ENCODE results near the gene CENPX.

The CENPX gene

DNA sequence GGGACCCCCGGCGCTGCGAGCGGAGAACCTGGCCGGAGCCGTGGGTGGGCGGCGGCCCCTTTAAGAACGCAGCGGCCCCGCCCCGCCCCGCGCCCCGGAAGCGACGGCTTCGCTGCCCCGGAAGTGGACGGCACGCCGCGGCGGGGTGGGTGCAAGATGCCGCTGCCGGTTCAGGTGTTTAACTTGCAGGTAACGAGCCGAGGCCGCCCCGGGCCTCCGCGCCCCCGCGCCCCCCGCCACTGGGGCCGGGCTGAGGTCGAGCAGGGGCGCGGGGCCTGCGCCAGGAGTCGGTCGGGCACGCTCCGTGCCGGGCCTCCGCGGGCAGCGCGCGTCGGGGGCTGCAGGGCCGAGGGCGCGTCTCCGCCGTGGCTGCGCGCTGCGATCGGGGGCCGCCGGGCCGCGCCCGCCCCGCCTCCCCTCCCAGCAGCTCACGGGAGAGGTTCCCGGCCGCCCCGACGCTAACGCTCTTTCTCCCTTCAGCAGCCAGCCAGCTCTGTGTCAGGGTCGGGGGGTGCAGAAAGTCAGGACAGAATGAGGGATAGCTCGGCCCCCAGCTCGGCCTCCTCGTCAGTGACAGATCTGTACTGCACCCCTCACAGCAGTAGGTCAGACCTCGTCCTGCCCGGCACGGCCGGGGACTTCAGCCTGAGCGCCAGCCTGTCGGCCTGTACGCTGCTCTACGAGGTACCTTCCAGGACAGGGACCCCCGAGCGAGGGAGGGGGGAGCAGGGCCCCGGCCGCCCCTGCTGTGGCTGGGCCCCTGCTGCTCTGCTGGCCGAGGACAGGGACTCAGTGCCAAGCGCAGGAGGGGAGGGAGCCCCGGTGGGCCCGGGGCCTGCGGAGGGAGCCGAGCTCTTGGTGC, 29.3 kb upstream of the CENPX start, which contains the start of the genes GPS1 and RFNG:
TSS of gene GPS1 (plus strand) at position 123 of the 862 bp plus-strand sequence. CDS start at position 157, 34 bp downstream.
TSS of gene RFNG (minus strand) at position 36 of the 862 bp plus-strand sequence. CDS start 45 bp downstream, outside the sequence.
- peak; percentile 98 for DNase-seq (ENCODE audit: low spot score)
- in situ Hi-C loops (cut with MboI; ENCODE audit: low pct_unique_long_range_greater_than_20kb, low sequenced_read_pairs, unreplicated experiment) = no loop called here
- no peak for TF ChIP-seq CTCF (IDR thresholded peaks at IDR 0.05; ENCODE audit: extremely low read depth, insufficient read depth, missing control alignments)

GRCh38 chr17:82050761-82051641, 28.3 kb upstream of the CENPX start:
- no peak for TF ChIP-seq CTCF (IDR thresholded peaks at IDR 0.05; ENCODE audit: extremely low read depth, insufficient read depth, missing control alignments)
- in situ Hi-C loops (cut with MboI; ENCODE audit: low pct_unique_long_range_greater_than_20kb, low sequenced_read_pairs, unreplicated experiment) = no loop called here
- peak; percentile 69 for DNase-seq (ENCODE audit: low spot score)

- TF ChIP-seq CTCF (IDR thresholded peaks at IDR 0.05; ENCODE audit: extremely low read depth, insufficient read depth, missing control alignments) = no peak
- no peak for DNase-seq (ENCODE audit: low spot score)
- in situ Hi-C loops (cut with MboI; ENCODE audit: low pct_unique_long_range_greater_than_20kb, low sequenced_read_pairs, unreplicated experiment) = no loop called here
These were observed 27.6 kb upstream of the CENPX start for GRCh38 chr17:82050152-82050760.

GRCh38 chr17:82049521-82049971, 26.9 kb upstream of the CENPX start:
- TF ChIP-seq CTCF (IDR thresholded peaks at IDR 0.05; ENCODE audit: extremely low read depth, insufficient read depth, missing control alignments) = no peak
- DNase-seq (ENCODE audit: low spot score) = no peak
- in situ Hi-C loops (cut with MboI; ENCODE audit: low pct_unique_long_range_greater_than_20kb, low sequenced_read_pairs, unreplicated experiment) = no loop called here

DNA sequence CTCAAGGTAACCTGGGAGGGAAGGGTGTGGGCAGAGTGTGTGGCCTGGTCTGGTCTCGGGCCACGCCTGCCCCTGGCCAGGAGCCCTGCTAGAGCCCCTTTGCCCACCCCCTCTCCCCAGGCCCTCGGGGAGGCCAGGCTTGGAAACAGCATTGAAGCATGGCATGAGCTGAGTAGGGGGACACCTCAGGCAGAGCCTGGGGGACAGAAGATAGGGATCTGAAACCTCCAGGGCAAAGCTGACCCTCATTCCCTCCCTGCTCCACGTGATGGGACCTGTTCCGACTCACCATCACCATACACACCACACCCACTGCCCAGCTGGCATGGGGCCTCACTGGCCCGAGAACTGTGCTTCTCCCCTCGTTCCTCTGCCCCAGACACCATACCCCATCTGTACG, 26.4 kb upstream of the CENPX start:
- no peak for DNase-seq (ENCODE audit: low spot score)
- no peak for TF ChIP-seq CTCF (IDR thresholded peaks at IDR 0.05; ENCODE audit: extremely low read depth, insufficient read depth, missing control alignments)
- in situ Hi-C loops (cut with MboI; ENCODE audit: low pct_unique_long_range_greater_than_20kb, low sequenced_read_pairs, unreplicated experiment) = no loop called here

DNA sequence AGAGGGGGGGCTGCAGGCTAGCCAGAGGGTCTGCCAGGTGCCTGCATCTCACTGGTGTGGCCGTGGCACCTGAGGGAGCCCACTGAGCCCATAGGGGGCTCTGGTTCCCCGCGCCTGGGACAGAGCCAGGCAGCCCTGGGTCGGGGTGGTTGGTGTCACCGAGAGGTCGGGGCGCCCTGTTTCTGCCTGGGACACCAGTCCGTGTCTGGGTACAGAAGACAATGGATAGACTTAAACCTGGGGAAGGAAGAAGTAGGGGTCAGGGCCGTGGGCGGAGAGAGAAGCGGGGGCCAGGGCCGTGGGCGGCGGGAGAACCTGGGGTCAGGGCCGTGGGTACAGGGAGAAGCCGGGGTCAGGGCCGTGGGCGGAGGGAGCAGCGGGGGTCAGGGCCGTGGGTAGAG, 25.9 kb upstream of the CENPX start:
- in situ Hi-C loops (cut with MboI; ENCODE audit: low pct_unique_long_range_greater_than_20kb, low sequenced_read_pairs, unreplicated experiment) = no loop called here
- no peak for DNase-seq (ENCODE audit: low spot score)
- TF ChIP-seq CTCF (IDR thresholded peaks at IDR 0.05; ENCODE audit: extremely low read depth, insufficient read depth, missing control alignments) = no peak
